GM06990 (cell line): Measurements from ENCODE around the gene KCNJ15.

Source experiments
- DNase-seq: peaks from one replicate; pipeline ENCODE4 v3.0.0-alpha.2; 2011; ENCODE audit not compliant: insufficient read length; ENCODE audit errors: extremely low read depth
- H3K27me3 ChIP-seq: replicated peaks from 2 replicates; pipeline ENCODE4 v1.6.0; 2011; ENCODE audit warnings: low read length; ENCODE audit not compliant: control insufficient read depth, insufficient read depth
- H3K36me3 ChIP-seq: 2 replicates; pipeline ENCODE4 v1.5.1; 2011; ENCODE audit warnings: low read length; ENCODE audit not compliant: control insufficient read depth, insufficient read depth
- H3K4me3 ChIP-seq: replicated peaks from 2 replicates; pipeline ENCODE4 v1.5.1; 2011; ENCODE audit warnings: low read depth, mild to moderate bottlenecking, control low read depth, low read length
- CTCF ChIP-seq: IDR thresholded peaks from 2 replicates; pipeline ENCODE4 v1.5.1; 2011; ENCODE audit warnings: low read length, control low read depth, mild to moderate bottlenecking, inconsistent platforms; ENCODE audit not compliant: insufficient read depth, poor library complexity, severe bottlenecking

The KCNJ15 gene

GRCh38 chr21:38330666-38331065 is 73.9 kb downstream of the KCNJ15 start:
- Histone ChIP-seq H3K27me3 (no peaks in the 10 kb centered on the region), H3K4me3 (no peak overlapping the region), H3K36me3 (no peaks in the 10 kb centered on the region)
- no peak for DNase-seq
- no peak for TF ChIP-seq CTCF

- DNase-seq, result no peak
- H3K27me3 ChIP-seq, result no peaks in the 10 kb centered on the region
- no peaks in the 10 kb centered on the region for H3K36me3 ChIP-seq
- no peak overlapping the region for H3K4me3 ChIP-seq
- peak; percentile 36 for TF ChIP-seq CTCF
These were observed 76.8 kb downstream of the KCNJ15 start for GRCh38 chr21:38333301-38334272.

- no peak for DNase-seq
- Histone ChIP-seq H3K4me3 (no peak overlapping the region), H3K27me3 (no peaks in the 10 kb centered on the region; the same call in 1 of the 2 replicates), H3K36me3 (no peaks in the 10 kb centered on the region)
- TF ChIP-seq CTCF, result no peak
These were observed 78.1 kb downstream of the KCNJ15 start for GRCh38 chr21:38334866-38335265.

- H3K36me3 ChIP-seq, result no peaks in the 10 kb centered on the region
- no peak overlapping the region for H3K4me3 ChIP-seq
- no peak for TF ChIP-seq CTCF
- no peaks in the 10 kb centered on the region; the same call in none of the 2 replicates for H3K27me3 ChIP-seq
- no peak for DNase-seq
These were observed 81.0 kb downstream of the KCNJ15 start for GRCh38 chr21:38337793-38338192.

- no peaks in the 10 kb centered on the region for H3K36me3 ChIP-seq
- H3K27me3 ChIP-seq, result no peaks in the 10 kb centered on the region; the same call in none of the 2 replicates
- DNase-seq, result no peak
- no peak overlapping the region for H3K4me3 ChIP-seq
- TF ChIP-seq CTCF, result no peak
These were observed 83.3 kb downstream of the KCNJ15 start for GRCh38 chr21:38340131-38340530.
